HG03469 (cell line): ENCODE results near the gene AKAP6.
"Not testable (repeated sequence)": the region's sequence is repeated elsewhere in the genome, so short reads cannot be mapped to it uniquely, and the experiment has no call there.

Experiments used
- ATAC-seq: cut with Tn5 transposase; IDR thresholded peaks from one replicate; pipeline ENCODE4 v1.9.1; 2021; ENCODE audit warnings: mild to moderate bottlenecking, moderate library complexity, moderate number of reproducible peaks; ENCODE audit not compliant: unreplicated experiment

Gene AKAP6

GRCh38 chr14:32435411-32435810, 106.3 kb downstream of the AKAP6 start:
- ATAC-seq: no peak

- no peak for ATAC-seq
Observed at GRCh38 chr14:32436993-32437392, 107.9 kb downstream of the AKAP6 start.

GRCh38 chr14:32438517-32438916, 109.4 kb downstream of the AKAP6 start:
- ATAC-seq: no peak

- ATAC-seq: no peak
Observed at GRCh38 chr14:32443890-32444661, 115.0 kb downstream of the AKAP6 start.

- no peak for ATAC-seq
Observed at GRCh38 chr14:32447371-32447770, 118.3 kb downstream of the AKAP6 start.

GRCh38 chr14:32449648-32450047, 120.5 kb downstream of the AKAP6 start:
- no peak for ATAC-seq

- no peak for ATAC-seq
Observed at GRCh38 chr14:32450919-32451675, 122.0 kb downstream of the AKAP6 start.

GRCh38 chr14:32453857-32454810, 125.0 kb downstream of the AKAP6 start:
- ATAC-seq: no peak

GRCh38 chr14:32457213-32457920, 128.3 kb downstream of the AKAP6 start:
- ATAC-seq: no peak

- no peak for ATAC-seq
Observed at GRCh38 chr14:32458720-32459119, 129.6 kb downstream of the AKAP6 start.

- no peak for ATAC-seq
Observed at GRCh38 chr14:32460267-32460666, 131.2 kb downstream of the AKAP6 start.

GRCh38 chr14:32462553-32462952, 133.5 kb downstream of the AKAP6 start:
- ATAC-seq: not testable (repeated sequence)

GRCh38 chr14:32468955-32469354, 139.9 kb downstream of the AKAP6 start:
- no peak for ATAC-seq

GRCh38 chr14:32469388-32470160, 140.5 kb downstream of the AKAP6 start:
- ATAC-seq: no peak

GRCh38 chr14:32470161-32470715, 141.1 kb downstream of the AKAP6 start:
- no peak for ATAC-seq

- ATAC-seq: no peak
Observed at GRCh38 chr14:32471181-32471580, 142.1 kb downstream of the AKAP6 start.

- ATAC-seq: no peak
Observed at GRCh38 chr14:32472076-32472475, 143.0 kb downstream of the AKAP6 start.

- no peak for ATAC-seq
Observed at GRCh38 chr14:32472512-32473463, 143.7 kb downstream of the AKAP6 start.
